HepG2 (cell line): ENCODE data around the gene DNAAF8. TPM values are rescaled to one million over a fixed set of nuclear protein-coding genes. Genes with fewer than 3 reads are reported as not detected.
A peak's percentile ranks its signal among the peaks of the same experiment; 100 is the strongest.

Source experiments
- ATF4 ChIP-seq, 2 experiments: fragments of 450-650 bp in 1 of 2; sonication (generic) in 1 of 2; formaldehyde crosslinking; IDR thresholded peaks; 2 replicates each; pipeline versions ENCODE4 v1.5.0 to v1.8.0; 2020 to 2022; ENCODE audit warnings: mild to moderate bottlenecking in 1 of 2, missing genetic modification reagents in 1 of 2
- ATF7 ChIP-seq, 2 experiments: fragments of 450-650 bp in 1 of 2; sonication (generic) in 1 of 2; formaldehyde crosslinking in 1 of 2; IDR thresholded peaks; 2 replicates each; pipeline versions ENCODE4 v1.4.0 to v1.6.1; 2016 to 2020; ENCODE audit warnings: antibody characterized with exemption in 1 of 2, mild to moderate bottlenecking in 1 of 2, missing genetic modification reagents in 1 of 2
- DNMT1 ChIP-seq: sonication (generic); formaldehyde crosslinking; IDR thresholded peaks from 2 replicates; pipeline ENCODE4 v1.5.1; 2020; ENCODE audit warnings: mild to moderate bottlenecking, missing genetic modification reagents
- FOSL2 ChIP-seq: sonication (generic); formaldehyde crosslinking; IDR thresholded peaks from 2 replicates; pipeline ENCODE4 v1.4.0; 2020; ENCODE audit warnings: missing genetic modification reagents
- FOXJ3 ChIP-seq: sonication (generic); formaldehyde crosslinking; IDR thresholded peaks from 2 replicates; pipeline ENCODE4 v1.4.0; 2020; ENCODE audit warnings: missing genetic modification reagents, mild to moderate bottlenecking, borderline replicate concordance
- FOXK1 ChIP-seq: sonication (generic); formaldehyde crosslinking; IDR thresholded peaks from 2 replicates; pipeline ENCODE4 v1.4.0; 2020; ENCODE audit warnings: low read depth, missing genetic modification reagents, borderline replicate concordance
- GZF1 ChIP-seq: sonication (generic); formaldehyde crosslinking; IDR thresholded peaks from 2 replicates; pipeline ENCODE4 v1.5.1; 2020; ENCODE audit warnings: mild to moderate bottlenecking, missing genetic modification reagents
- HNRNPL ChIP-seq: fragments of 200-400 bp; formaldehyde crosslinking; IDR thresholded peaks from 2 replicates; pipeline ENCODE4 v1.6.1; 2017; ENCODE audit warnings: mild to moderate bottlenecking, low read depth, low read length
- JDP2 ChIP-seq: sonication (generic); formaldehyde crosslinking; IDR thresholded peaks from 2 replicates; pipeline ENCODE4 v1.8.1; 2022; ENCODE audit warnings: missing genetic modification reagents, borderline replicate concordance
- PHF21A ChIP-seq: sonication (generic); formaldehyde crosslinking; IDR thresholded peaks from 2 replicates; pipeline ENCODE4 v1.5.0; 2020; ENCODE audit warnings: mild to moderate bottlenecking, missing genetic modification reagents
- POLR2A ChIP-seq, 2 experiments: IDR thresholded peaks; 2 replicates each; pipeline ENCODE4 v1.6.1; 2011; ENCODE audit warnings: low read depth in 2 of 2, low read length in 2 of 2, mild to moderate bottlenecking in 1 of 2, moderate library complexity in 1 of 2; ENCODE audit not compliant: insufficient read depth in 1 of 2
- PPARG ChIP-seq: conservative IDR thresholded peaks from 2 replicates; pipeline ENCODE4 v1.6.1; 2016; ENCODE audit warnings: missing biosample characterization, missing genetic modification reagents
- RFXANK ChIP-seq: IDR thresholded peaks from 2 replicates; pipeline ENCODE4 v1.6.1; 2016
- SMAD9 ChIP-seq: sonication (generic); formaldehyde crosslinking; IDR thresholded peaks from 2 replicates; pipeline ENCODE4 v1.5.1; 2020; ENCODE audit warnings: mild to moderate bottlenecking, missing genetic modification reagents
- SRSF9 ChIP-seq: fragments of 200-400 bp; formaldehyde crosslinking; IDR thresholded peaks from 2 replicates; pipeline ENCODE4 v1.6.1; 2018; ENCODE audit warnings: borderline replicate concordance, mild to moderate bottlenecking, low read depth, low read length; ENCODE audit not compliant: insufficient read depth, poor library complexity, severe bottlenecking
- TCF7L2 ChIP-seq: IDR thresholded peaks from 2 replicates; pipeline ENCODE4 v1.6.1; 2011; ENCODE audit warnings: mild to moderate bottlenecking, low read depth, low read length, moderate library complexity
- ZFP37 ChIP-seq: sonication (generic); formaldehyde crosslinking; IDR thresholded peaks from 2 replicates; pipeline ENCODE4 v1.4.0; 2020; ENCODE audit warnings: missing genetic modification reagents, borderline replicate concordance
- ZFP91 ChIP-seq: sonication (generic); formaldehyde crosslinking; IDR thresholded peaks from 2 replicates; pipeline ENCODE4 v1.9.0; 2022; ENCODE audit warnings: missing genetic modification reagents, mild to moderate bottlenecking, borderline replicate concordance
- ZFY ChIP-seq: sonication (generic); formaldehyde crosslinking; IDR thresholded peaks from 2 replicates; pipeline ENCODE4 v1.4.0; 2020; ENCODE audit warnings: missing genetic modification reagents
- ZMYM2 ChIP-seq: sonication (generic); formaldehyde crosslinking; IDR thresholded peaks from 2 replicates; pipeline ENCODE4 v1.8.0; 2022; ENCODE audit warnings: mild to moderate bottlenecking, missing genetic modification reagents
- ZMYM4 ChIP-seq: sonication (generic); formaldehyde crosslinking; IDR thresholded peaks from 2 replicates; pipeline ENCODE4 v1.8.1; 2023; ENCODE audit warnings: mild to moderate bottlenecking, missing genetic modification reagents
- ZNF121 ChIP-seq: sonication (generic); formaldehyde crosslinking; IDR thresholded peaks from 2 replicates; pipeline ENCODE4 v1.5.0; 2020; ENCODE audit warnings: mild to moderate bottlenecking, missing genetic modification reagents
- ZNF224 ChIP-seq: sonication (generic); formaldehyde crosslinking; IDR thresholded peaks from 2 replicates; pipeline ENCODE4 v1.5.0; 2020; ENCODE audit warnings: mild to moderate bottlenecking, missing genetic modification reagents
- ZNF251 ChIP-seq: sonication (generic); formaldehyde crosslinking; IDR thresholded peaks from 2 replicates; pipeline ENCODE4 v1.9.0; 2021; ENCODE audit warnings: mild to moderate bottlenecking, missing genetic modification reagents
- ZNF275 ChIP-seq: sonication (generic); formaldehyde crosslinking; IDR thresholded peaks from 2 replicates; pipeline ENCODE4 v1.8.0; 2022; ENCODE audit warnings: missing genetic modification reagents, mild to moderate bottlenecking, inconsistent platforms, borderline replicate concordance
- ZNF30 ChIP-seq: sonication (generic); formaldehyde crosslinking; IDR thresholded peaks from 2 replicates; pipeline ENCODE4 v1.5.0; 2020; ENCODE audit warnings: mild to moderate bottlenecking, missing genetic modification reagents
- ZNF546 ChIP-seq: sonication (generic); formaldehyde crosslinking; conservative IDR thresholded peaks from 2 replicates; pipeline ENCODE4 v1.8.1; 2023; ENCODE audit warnings: mild to moderate bottlenecking, missing genetic modification reagents
- ZNF761 ChIP-seq: sonication (generic); formaldehyde crosslinking; conservative IDR thresholded peaks from 2 replicates; pipeline ENCODE4 v1.4.0; 2020; ENCODE audit warnings: mild to moderate bottlenecking, missing genetic modification reagents
- ZNF776 ChIP-seq: sonication (generic); formaldehyde crosslinking; IDR thresholded peaks from 2 replicates; pipeline ENCODE4 v1.4.0; 2020; ENCODE audit warnings: mild to moderate bottlenecking, missing genetic modification reagents
- polyA plus RNA-seq, 8 experiments: library from polyadenylated mRNA; depleted of rRNA in 3 of 8; stranded (reverse) in 7 of 8; unstranded in 1 of 8; fragments of >200 nt; fragmentation: Illumina TruSeq in 4 of 8; extraction: Trizol in 4 of 8; gene quantifications; 2 replicates each; pipeline versions ENCODE4 v1.2.1 to v1.2.3, GENCODE V29; 2011 to 2016; ENCODE audit warnings: low read depth in 4 of 8, missing spikeins in 1 of 8, mixed read lengths in 1 of 8; ENCODE audit not compliant: insufficient read depth in 1 of 8
- total RNA-seq, 5 experiments: library from RNA; depleted of rRNA; stranded (reverse); fragments of >200 nt; fragmentation: Illumina TruSeq; extraction: Trizol; gene quantifications; 2 replicates each; pipeline ENCODE4 v1.2.3, GENCODE V29; 2016; ENCODE audit warnings: low read depth in 1 of 5

DNAAF8 gene
- total and polyA plus RNA-seq, 2 of the 13 experiments (the other 11 are each of a cell fraction or from before 2014, with no cell fraction given), result 0.44 TPM; not detected in 1

GRCh38 chr16:4734063-4734729 is at the start of gene DNAAF8, which contains the start of gene ANKS3 (continued):
- peak; percentile 92; the same call in 1 of the 2 replicates for TF ChIP-seq ZNF275
- TF ChIP-seq HNRNPL, result no peak
- TF ChIP-seq ZNF30 (CRISPR knock-in tag), result no peak
- peak; percentile 83; the same call in 1 of the 2 replicates for TF ChIP-seq ZFP91 (CRISPR knock-in tag)
- TF ChIP-seq SMAD9 (CRISPR knock-in tag), result no peak
- no peak for TF ChIP-seq ZFP37
- no peak for TF ChIP-seq ZNF224 (CRISPR knock-in tag)
- TF ChIP-seq DNMT1 (CRISPR knock-in tag), result 0 out of 2 replicates have a peak, but pooled peaks have one; percentile 63
- TF ChIP-seq TCF7L2, result no peak
- no peak; the same call in 1 of the 2 replicates for TF ChIP-seq ZNF761 (CRISPR knock-in tag)
- peak; percentile 82; the same call in 1 of the 2 replicates for TF ChIP-seq FOXK1 (CRISPR knock-in tag)
- TF ChIP-seq FOXJ3 (CRISPR knock-in tag), result no peak
- peak; percentile 72 for TF ChIP-seq ZMYM4 (CRISPR knock-in tag)
- TF ChIP-seq JDP2 (CRISPR knock-in tag), result no peak
- TF ChIP-seq ATF7 (IDR thresholded peaks at IDR 0.05), result no peak
- TF ChIP-seq ATF7 (CRISPR knock-in tag; IDR thresholded peaks at IDR 0.05), result no peak
- TF ChIP-seq ZMYM2 (CRISPR knock-in tag), result no peak
- TF ChIP-seq ZNF776 (CRISPR knock-in tag), result peak; percentile 91
- TF ChIP-seq ZNF121 (CRISPR knock-in tag), result no peak
- TF ChIP-seq ATF4 (CRISPR knock-in tag; IDR thresholded peaks at IDR 0.05), result peak in 1 of 2 experiments; percentile 52; a peak in 2 of 4 replicates
- TF ChIP-seq RFXANK (CRISPR knock-in tag), result no peak
- peak; percentile 98 for TF ChIP-seq ZFY (CRISPR knock-in tag)
- 0 out of 2 replicates have a peak, but pooled peaks have one; percentile 84 for TF ChIP-seq PHF21A (CRISPR knock-in tag)
- TF ChIP-seq POLR2A (IDR thresholded peaks at IDR 0.05; ENCODE audit: insufficient read depth in 1 of 2, low read depth in 2 of 2, low read length in 2 of 2), result peak; percentile 46 to 68
- TF ChIP-seq ZNF546 (CRISPR knock-in tag), result 0 out of 2 replicates have a peak, but pooled peaks have one; percentile 2
- TF ChIP-seq ZNF251, result no peak
- no peak; the same call in none of the 2 replicates for TF ChIP-seq FOSL2 (CRISPR knock-in tag)
- TF ChIP-seq PPARG (CRISPR knock-in tag), result no peak
- no peak for TF ChIP-seq SRSF9
- TF ChIP-seq GZF1 (CRISPR knock-in tag), result peak; percentile 78; the same call in 1 of the 2 replicates
